Astrocyte of the cerebellum (primary cell): ENCODE results near the gene CRABP2.

Experiments
- DNase-seq: peaks from one replicate; pipeline ENCODE4 v3.0.0-alpha.2; 2011; ENCODE audit warnings: low read depth
- H3K4me3 ChIP-seq: 2 replicates; pipeline ENCODE4 v1.5.1; 2011; ENCODE audit warnings: mild to moderate bottlenecking, low read depth, low read length, moderate library complexity
- CTCF ChIP-seq: IDR thresholded peaks from 2 replicates; pipeline ENCODE4 v1.5.1; 2012; ENCODE audit warnings: low read length, low read depth, moderate library complexity, mild to moderate bottlenecking; ENCODE audit errors: missing control alignments
- in situ Hi-C: cut with HindIII; loops from 2 replicates; pipeline ENCODE4 v1.10.0; 2017; ENCODE audit warnings: low sequenced_read_pairs

The CRABP2 gene

GRCh38 chr1:156670791-156671190 is 34.6 kb downstream of the CRABP2 start:
- DNase-seq = no peak
- no peak for TF ChIP-seq CTCF
- in situ Hi-C loops = no loop called here
- H3K4me3 ChIP-seq = no peak overlapping the region

DNA sequence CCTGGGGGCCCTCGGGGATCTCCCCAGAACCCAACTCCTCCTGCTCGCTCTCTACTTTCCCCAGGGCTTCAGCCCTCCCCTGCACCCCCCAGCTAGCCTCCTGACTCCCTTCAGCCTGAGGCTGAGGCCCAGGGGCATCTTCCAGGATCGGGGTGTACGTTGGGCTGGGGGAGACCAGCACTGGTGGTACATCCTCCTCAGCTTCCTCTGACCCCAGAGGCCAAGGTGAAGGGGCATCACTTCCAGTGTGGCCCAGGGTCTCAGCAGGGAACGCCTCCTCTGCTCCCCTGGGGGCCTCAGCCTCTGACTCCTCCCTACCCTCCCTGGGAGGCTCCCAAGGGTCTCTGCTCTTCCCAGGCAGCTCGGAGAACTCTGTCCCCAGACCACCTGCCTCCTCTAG is 35.0 kb downstream of the CRABP2 start:
- no peak overlapping the region for H3K4me3 ChIP-seq
- no peak for DNase-seq
- TF ChIP-seq CTCF = no peak
- in situ Hi-C loops = no loop called here

- H3K4me3 ChIP-seq = no peak overlapping the region
- in situ Hi-C loops = no loop called here
- DNase-seq = no peak
- no peak for TF ChIP-seq CTCF
These were observed 35.6 kb downstream of the CRABP2 start for GRCh38 chr1:156669794-156670193.

- in situ Hi-C loops = no loop called here
- H3K4me3 ChIP-seq = no peak overlapping the region
These were observed 36.4 kb downstream of the CRABP2 start for GRCh38 chr1:156668801-156669637.

DNA sequence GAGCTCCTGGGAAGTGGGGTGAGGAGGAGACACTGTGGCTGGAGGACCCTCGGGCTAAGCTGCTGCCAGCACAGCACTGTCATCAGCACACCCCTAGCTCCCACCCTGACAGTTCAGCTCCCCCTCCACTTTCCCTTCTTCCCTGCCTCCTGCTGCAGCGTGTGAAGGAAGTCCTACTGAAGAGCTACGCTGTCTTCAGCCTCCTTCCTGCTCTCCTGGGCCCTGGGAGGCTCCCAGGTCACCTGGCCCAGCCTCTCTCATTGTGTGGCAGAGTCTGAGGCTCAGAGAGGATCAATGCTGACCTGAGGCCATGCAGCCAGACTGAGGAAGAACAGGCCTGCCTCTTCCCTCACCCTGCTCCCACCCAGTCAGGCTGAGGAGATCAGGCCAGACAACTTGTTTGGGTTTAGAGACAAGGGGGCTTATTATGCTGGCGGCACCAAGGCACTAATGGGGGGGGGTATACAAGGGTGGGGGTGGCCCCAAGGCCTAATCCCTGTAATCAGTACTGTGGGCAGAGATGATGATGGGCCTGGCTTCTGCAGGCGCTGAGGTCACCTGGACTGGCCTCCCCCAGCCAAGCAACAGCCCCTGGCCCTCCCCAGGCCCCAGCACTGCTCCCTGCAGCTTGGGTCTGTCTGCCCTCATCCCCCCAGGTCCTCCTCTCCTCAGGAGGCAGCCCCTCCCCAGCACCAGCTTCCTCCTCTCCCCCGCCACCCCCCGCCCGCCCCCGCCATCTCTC is 37.2 kb downstream of the CRABP2 start:
- in situ Hi-C loops = no loop called here
- H3K4me3 ChIP-seq = no peak overlapping the region
- no peak for DNase-seq
- no peak for TF ChIP-seq CTCF

More at GRCh38 chr1:156668801-156669637, 36.4 kb downstream of the CRABP2 start:
- no peak for DNase-seq
- no peak for TF ChIP-seq CTCF

DNA sequence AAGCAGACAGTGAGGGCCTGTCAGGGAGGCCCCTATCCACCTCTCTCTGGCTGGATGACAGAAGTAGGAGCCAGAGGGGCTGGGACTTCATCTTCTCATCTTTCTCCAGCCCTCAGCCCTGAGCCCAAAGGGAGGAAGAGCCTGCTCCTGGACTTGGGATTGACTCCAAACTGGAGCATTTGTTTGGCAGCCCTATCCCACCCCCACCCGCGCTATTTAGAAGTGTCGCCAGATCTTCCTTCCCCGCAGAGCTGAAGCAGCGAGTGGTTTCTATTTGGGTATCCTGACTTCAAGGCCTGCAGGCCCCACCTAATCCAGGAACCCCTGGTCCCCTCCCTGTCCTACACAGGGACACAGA is 37.8 kb downstream of the CRABP2 start:
- in situ Hi-C loops = no loop called here

More for the DNA sequence above, 37.8 kb downstream of the CRABP2 start:
- no peak for DNase-seq
- H3K4me3 ChIP-seq = no peak overlapping the region
- TF ChIP-seq CTCF = no peak
